Measurements from ENCODE around the gene FARS2.

Gene FARS2

DNA sequence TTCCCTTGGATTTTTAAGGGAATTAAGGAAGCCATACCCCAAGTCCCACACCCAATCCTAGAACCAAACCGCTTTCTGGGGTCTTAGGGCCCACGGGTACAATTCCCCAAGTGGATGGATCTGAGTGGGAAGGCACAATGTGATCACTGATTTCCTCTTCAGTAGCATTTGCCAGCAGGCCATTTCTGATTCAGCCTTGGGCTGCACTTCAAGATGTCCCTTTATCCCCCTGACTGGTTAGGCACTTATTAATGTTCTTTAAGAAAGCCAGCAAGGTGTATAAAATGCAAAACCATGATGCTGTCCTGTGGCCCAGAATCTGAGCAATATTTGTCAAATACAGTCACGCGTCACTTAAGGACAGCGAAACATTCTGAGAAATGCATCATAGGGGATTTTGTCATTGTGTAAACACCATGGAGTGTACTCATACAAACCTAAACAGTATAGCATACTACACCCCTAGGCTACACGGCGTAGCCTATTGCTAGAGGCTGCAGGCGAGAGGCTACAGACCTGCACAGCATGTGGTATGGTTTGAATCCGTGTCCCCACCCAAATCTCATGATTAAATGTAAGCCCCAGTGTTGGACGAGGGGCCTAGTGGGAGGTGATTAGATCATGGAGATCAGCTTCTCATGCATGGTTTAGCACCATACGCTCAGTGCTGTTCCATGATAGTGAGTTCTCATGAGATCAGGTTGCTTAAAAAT is 511.3 kb downstream of the FARS2 start:
- Histone ChIP-seq H3K27ac (ENCODE audit: low read depth in 2 of 2, low read length in 2 of 2) (no peak overlapping the region), H3K9ac (ENCODE audit: low read depth in 1 of 2, low read length in 2 of 2) (no peak overlapping the region), H3K4me3 (ENCODE audit: low read length in 2 of 2) (no peak overlapping the region), H3K9me3 (ENCODE audit: control insufficient read depth in 2 of 2, low read length in 2 of 2) (no peaks in the 10 kb centered on the region), H3K4me1 (ENCODE audit: control insufficient read depth in 2 of 2, insufficient read depth in 2 of 2, low read length in 2 of 2) (no peaks in the 10 kb centered on the region), H3K36me3 (ENCODE audit: control insufficient read depth in 2 of 2, insufficient read depth in 2 of 2, low read length in 2 of 2) (no peaks in the 10 kb centered on the region), H3K27me3 (ENCODE audit: control insufficient read depth in 2 of 2, insufficient read depth in 2 of 2, low read length in 2 of 2) (no peaks in the 10 kb centered on the region)

DNA sequence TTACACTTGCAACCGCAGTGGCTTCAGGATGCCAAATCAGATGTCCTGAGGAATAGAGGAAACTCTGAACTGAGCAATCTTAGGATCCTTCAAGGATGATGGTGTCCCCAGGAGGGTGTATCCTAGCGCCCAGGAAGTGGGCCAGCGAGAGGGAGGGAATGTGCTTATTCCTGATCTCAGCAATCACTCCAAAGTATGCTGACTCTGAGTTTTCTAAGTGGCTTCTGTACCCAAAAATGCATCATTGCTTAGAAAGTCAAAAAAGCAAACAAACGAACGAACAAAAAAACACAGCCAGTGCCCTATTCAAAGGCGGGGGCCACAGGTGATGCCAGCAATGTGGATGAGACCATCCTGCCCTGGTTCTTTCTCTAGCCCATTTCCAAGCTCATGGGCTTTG is 514.8 kb downstream of the FARS2 start:
- H3K9ac ChIP-seq (ENCODE audit: low read depth in 1 of 2, low read length in 2 of 2): no peak overlapping the region
- no peaks in the 10 kb centered on the region for H3K27me3 ChIP-seq (ENCODE audit: control insufficient read depth in 2 of 2, insufficient read depth in 2 of 2, low read length in 2 of 2)
- H3K9me3 ChIP-seq (ENCODE audit: control insufficient read depth in 2 of 2, low read length in 2 of 2): no peaks in the 10 kb centered on the region
- H3K4me1 ChIP-seq (ENCODE audit: control insufficient read depth in 2 of 2, insufficient read depth in 2 of 2, low read length in 2 of 2): no peaks in the 10 kb centered on the region
- no peak overlapping the region for H3K27ac ChIP-seq (ENCODE audit: low read depth in 2 of 2, low read length in 2 of 2)
- H3K4me3 ChIP-seq (ENCODE audit: low read length in 2 of 2): no peak overlapping the region
- H3K36me3 ChIP-seq (ENCODE audit: control insufficient read depth in 2 of 2, insufficient read depth in 2 of 2, low read length in 2 of 2): no peaks in the 10 kb centered on the region

DNA sequence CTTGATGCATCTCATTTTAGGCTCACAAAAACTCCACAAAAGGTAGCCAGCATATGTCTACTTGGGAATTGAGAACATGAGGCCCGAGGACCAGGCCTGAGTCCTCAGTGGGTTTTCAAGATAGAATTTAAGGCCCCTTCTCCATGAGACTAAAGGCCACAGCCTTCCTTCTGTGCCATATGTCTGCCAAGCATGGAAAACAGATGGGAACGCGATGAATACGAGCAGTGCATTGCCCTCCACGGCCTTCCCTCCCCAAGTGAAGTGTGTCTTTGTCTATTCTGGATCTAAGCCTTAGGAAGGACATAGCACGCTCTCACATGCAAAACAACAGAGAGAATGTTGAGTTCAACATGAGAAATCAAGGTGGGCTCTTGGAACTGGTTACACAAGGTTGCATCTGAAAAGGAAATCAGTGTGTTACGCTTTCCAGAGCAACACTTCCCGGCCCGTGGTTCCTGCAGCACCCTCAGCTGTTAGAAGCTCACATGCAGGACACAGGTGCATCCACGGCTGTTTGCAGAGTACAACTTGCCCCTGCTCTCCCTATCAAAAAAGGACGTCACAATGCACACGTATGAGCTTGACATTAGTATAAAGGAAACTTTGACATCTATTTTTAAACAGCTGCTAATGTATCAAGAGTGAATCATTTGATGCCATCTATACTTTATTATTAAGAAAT is 515.5 kb downstream of the FARS2 start:
- H3K9me3 ChIP-seq (ENCODE audit: control insufficient read depth in 2 of 2, low read length in 2 of 2): no peaks in the 10 kb centered on the region
- no peaks in the 10 kb centered on the region for H3K27me3 ChIP-seq (ENCODE audit: control insufficient read depth in 2 of 2, insufficient read depth in 2 of 2, low read length in 2 of 2)
- peaks cover under 1 to 2% of the 10 kb centered on the region in 2 donors for H3K4me1 ChIP-seq (ENCODE audit: control insufficient read depth in 2 of 2, insufficient read depth in 2 of 2, low read length in 2 of 2)
- no peak overlapping the region for H3K4me3 ChIP-seq (ENCODE audit: low read length in 2 of 2)
- H3K27ac ChIP-seq (ENCODE audit: low read depth in 2 of 2, low read length in 2 of 2): no peak overlapping the region
- no peaks in the 10 kb centered on the region for H3K36me3 ChIP-seq (ENCODE audit: control insufficient read depth in 2 of 2, insufficient read depth in 2 of 2, low read length in 2 of 2)
- H3K9ac ChIP-seq (ENCODE audit: low read depth in 1 of 2, low read length in 2 of 2): no peak overlapping the region

DNA sequence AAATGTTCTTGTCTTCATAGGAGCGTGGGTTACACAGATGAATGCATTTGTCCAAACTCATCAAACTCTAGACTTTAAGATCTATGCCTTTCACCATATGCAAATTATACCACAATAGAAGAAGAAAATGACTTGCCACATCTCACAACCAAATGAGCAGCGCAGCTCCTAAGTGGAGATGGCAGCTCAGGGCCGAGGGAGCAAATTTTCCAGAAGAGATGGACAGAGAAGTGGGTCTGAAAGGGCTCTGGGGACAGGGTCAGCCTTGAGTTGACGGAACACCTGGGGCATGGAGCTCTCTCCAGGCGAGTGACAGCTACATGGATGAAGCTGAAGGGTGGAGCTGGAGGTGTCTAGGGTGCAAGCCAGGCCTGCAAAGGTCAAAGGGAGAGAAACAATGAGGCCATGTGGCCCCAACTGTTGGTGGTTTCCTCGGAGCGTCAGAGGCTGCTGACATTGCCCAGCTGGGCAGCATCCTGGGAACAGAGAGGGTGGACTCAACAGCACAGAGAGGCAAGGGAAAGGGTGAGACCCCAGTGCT is 517.1 kb downstream of the FARS2 start:
- Histone ChIP-seq H3K4me1 (ENCODE audit: control insufficient read depth in 2 of 2, insufficient read depth in 2 of 2, low read length in 2 of 2) (peaks cover 13 to 15% of the 10 kb centered on the region in 2 donors), H3K36me3 (ENCODE audit: control insufficient read depth in 2 of 2, insufficient read depth in 2 of 2, low read length in 2 of 2) (no peaks in the 10 kb centered on the region), H3K4me3 (ENCODE audit: low read length in 2 of 2) (no peak overlapping the region), H3K27me3 (ENCODE audit: control insufficient read depth in 2 of 2, insufficient read depth in 2 of 2, low read length in 2 of 2) (no peaks in the 10 kb centered on the region), H3K9ac (ENCODE audit: low read depth in 1 of 2, low read length in 2 of 2) (no peak overlapping the region), H3K27ac (ENCODE audit: low read depth in 2 of 2, low read length in 2 of 2) (no peak overlapping the region), H3K9me3 (ENCODE audit: control insufficient read depth in 2 of 2, low read length in 2 of 2) (no peaks in the 10 kb centered on the region)

DNA sequence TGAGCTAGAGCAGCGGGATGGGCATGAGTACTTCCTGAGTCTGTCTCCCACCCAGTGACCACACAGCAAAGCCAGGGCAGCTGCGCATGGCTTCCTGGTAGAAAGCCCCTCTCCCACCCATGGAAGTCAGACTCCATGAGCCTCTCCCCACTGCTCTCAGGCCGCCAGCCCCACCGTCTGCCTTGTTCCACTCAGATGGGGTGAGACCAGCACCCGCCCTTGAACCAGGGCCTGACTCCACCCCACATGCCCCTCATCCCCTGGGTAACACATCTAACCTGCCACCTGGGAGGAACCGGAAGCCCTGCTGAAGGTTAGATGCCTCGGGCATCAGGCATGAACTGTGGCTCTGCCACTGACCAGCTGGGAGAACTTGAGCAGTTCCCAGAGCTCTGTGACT is 517.6 kb downstream of the FARS2 start:
- no peaks in the 10 kb centered on the region for H3K36me3 ChIP-seq (ENCODE audit: control insufficient read depth in 2 of 2, insufficient read depth in 2 of 2, low read length in 2 of 2)
- peaks cover 18 to 21% of the 10 kb centered on the region in 2 donors for H3K4me1 ChIP-seq (ENCODE audit: control insufficient read depth in 2 of 2, insufficient read depth in 2 of 2, low read length in 2 of 2)
- no peaks in the 10 kb centered on the region for H3K27me3 ChIP-seq (ENCODE audit: control insufficient read depth in 2 of 2, insufficient read depth in 2 of 2, low read length in 2 of 2)
- no peaks in the 10 kb centered on the region for H3K9me3 ChIP-seq (ENCODE audit: control insufficient read depth in 2 of 2, low read length in 2 of 2)
- H3K4me3 ChIP-seq (ENCODE audit: low read length in 2 of 2): no peak overlapping the region
- H3K9ac ChIP-seq (ENCODE audit: low read depth in 1 of 2, low read length in 2 of 2): no peak overlapping the region
- no peak overlapping the region for H3K27ac ChIP-seq (ENCODE audit: low read depth in 2 of 2, low read length in 2 of 2)

DNA sequence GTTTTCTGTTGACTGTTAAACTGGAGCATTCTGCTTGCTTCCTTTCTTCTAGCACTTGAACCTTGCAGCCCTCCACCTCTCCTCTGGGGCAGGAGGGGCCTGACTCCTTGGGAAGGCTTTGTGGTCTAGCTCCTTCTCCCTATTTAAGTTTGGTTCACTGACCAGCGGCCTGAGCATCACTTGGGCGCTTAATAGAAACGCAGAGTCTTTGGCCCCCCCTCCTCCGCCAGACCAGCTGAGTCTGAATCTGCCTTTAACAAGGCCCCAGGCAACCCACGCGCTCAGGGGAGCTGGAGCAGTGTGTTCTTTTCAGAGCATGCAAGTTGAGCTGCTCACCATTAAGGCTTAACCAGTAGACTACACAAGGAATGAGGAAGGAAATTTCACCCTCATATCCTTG is 519.7 kb downstream of the FARS2 start:
- H3K4me3 ChIP-seq (ENCODE audit: low read length in 2 of 2): no peak overlapping the region
- H3K27ac ChIP-seq (ENCODE audit: low read depth in 2 of 2, low read length in 2 of 2): no peak overlapping the region
- no peaks in the 10 kb centered on the region for H3K27me3 ChIP-seq (ENCODE audit: control insufficient read depth in 2 of 2, insufficient read depth in 2 of 2, low read length in 2 of 2)
- no peak overlapping the region for H3K9ac ChIP-seq (ENCODE audit: low read depth in 1 of 2, low read length in 2 of 2)
- peaks cover 18 to 22% of the 10 kb centered on the region in 2 donors for H3K4me1 ChIP-seq (ENCODE audit: control insufficient read depth in 2 of 2, insufficient read depth in 2 of 2, low read length in 2 of 2)
- H3K36me3 ChIP-seq (ENCODE audit: control insufficient read depth in 2 of 2, insufficient read depth in 2 of 2, low read length in 2 of 2): no peaks in the 10 kb centered on the region
- H3K9me3 ChIP-seq (ENCODE audit: control insufficient read depth in 2 of 2, low read length in 2 of 2): no peaks in the 10 kb centered on the region

DNA sequence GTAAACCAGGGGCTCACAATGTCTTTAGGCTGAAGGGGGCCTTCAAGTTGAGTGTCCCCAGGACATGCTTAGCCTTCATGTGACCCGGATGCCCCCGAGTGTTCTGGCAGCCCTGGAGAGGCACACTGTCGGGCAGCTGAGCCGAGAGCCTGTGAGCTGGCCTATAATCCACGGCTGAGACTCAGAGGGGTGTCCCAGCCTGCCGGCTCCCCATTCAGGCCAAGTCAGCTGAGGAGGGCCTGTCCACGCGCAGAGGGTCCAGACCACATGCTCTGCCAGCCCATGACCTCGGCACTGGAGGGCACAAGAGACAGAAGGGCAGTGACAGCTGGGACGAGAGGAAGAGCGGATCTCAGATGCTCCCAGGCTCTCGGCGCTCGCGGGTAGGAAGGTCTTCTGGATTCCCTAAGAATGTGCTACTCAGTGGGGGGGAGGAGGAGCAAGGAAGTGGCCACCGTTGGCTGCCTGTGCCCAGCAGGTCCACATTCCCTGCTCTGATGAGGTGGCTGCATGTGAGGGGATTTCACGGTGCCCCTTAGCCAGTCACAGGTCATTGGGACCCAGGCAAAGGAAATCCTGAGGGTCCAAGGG is 520.7 kb downstream of the FARS2 start:
- Histone ChIP-seq H3K27ac (ENCODE audit: low read depth in 2 of 2, low read length in 2 of 2) (peak overlapping the region; percentile 71 to 94), H3K4me3 (ENCODE audit: low read length in 2 of 2) (no peak overlapping the region), H3K9ac (ENCODE audit: low read depth in 1 of 2, low read length in 2 of 2) (no peak overlapping the region), H3K4me1 (ENCODE audit: control insufficient read depth in 2 of 2, insufficient read depth in 2 of 2, low read length in 2 of 2) (peaks cover 18 to 22% of the 10 kb centered on the region in 2 donors), H3K36me3 (ENCODE audit: control insufficient read depth in 2 of 2, insufficient read depth in 2 of 2, low read length in 2 of 2) (no peaks in the 10 kb centered on the region), H3K9me3 (ENCODE audit: control insufficient read depth in 2 of 2, low read length in 2 of 2) (no peaks in the 10 kb centered on the region), H3K27me3 (ENCODE audit: control insufficient read depth in 2 of 2, insufficient read depth in 2 of 2, low read length in 2 of 2) (no peaks in the 10 kb centered on the region)

DNA sequence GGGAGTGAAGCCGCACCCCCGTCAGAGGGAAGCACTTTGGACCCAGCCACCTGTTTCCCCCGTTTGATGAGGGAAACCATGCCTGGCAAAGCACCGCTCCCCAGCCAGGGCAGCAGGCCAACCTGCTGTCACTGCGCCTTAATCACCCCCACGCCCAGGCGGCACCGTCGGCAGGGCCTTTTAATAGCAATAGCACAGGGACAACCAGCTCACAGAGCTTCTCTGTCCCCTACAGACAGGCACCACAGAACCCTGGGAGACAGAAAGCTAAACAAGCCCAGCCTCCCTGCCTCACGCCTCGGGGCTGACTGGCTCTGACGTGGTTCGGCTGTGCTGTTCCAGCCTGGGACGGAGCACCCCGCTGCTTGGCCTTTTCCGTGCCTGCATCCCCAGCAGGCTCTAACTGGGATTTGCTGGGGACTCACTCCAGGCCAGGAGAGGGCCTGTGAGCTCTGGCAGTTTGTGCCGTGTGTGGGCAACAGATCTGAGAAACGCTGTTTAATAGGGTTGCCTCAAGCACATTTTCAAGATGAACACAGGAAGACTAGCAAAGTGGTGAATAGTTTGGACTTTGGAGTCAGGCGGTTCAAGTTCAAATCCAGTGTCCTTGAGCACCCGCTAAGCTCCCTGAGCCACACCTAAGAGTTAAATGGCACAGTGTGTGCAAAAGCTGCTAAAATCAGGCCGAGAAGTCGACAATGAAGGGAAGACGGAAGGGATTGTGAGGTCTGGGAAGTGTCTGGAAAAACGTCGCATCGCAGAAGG is 521.7 kb downstream of the FARS2 start:
- peak overlapping the region; percentile 49 to 53 for H3K9ac ChIP-seq (ENCODE audit: low read depth in 1 of 2, low read length in 2 of 2)
- H3K27me3 ChIP-seq (ENCODE audit: control insufficient read depth in 2 of 2, insufficient read depth in 2 of 2, low read length in 2 of 2): no peaks in the 10 kb centered on the region
- H3K27ac ChIP-seq (ENCODE audit: low read depth in 2 of 2, low read length in 2 of 2): peak overlapping the region; percentile 94 to 96
- H3K9me3 ChIP-seq (ENCODE audit: control insufficient read depth in 2 of 2, low read length in 2 of 2): no peaks in the 10 kb centered on the region
- H3K4me1 ChIP-seq (ENCODE audit: control insufficient read depth in 2 of 2, insufficient read depth in 2 of 2, low read length in 2 of 2): peaks cover 18 to 22% of the 10 kb centered on the region in 2 donors
- H3K4me3 ChIP-seq (ENCODE audit: low read length in 2 of 2): peak overlapping the region; percentile 17 to 42
- H3K36me3 ChIP-seq (ENCODE audit: control insufficient read depth in 2 of 2, insufficient read depth in 2 of 2, low read length in 2 of 2): no peaks in the 10 kb centered on the region

DNA sequence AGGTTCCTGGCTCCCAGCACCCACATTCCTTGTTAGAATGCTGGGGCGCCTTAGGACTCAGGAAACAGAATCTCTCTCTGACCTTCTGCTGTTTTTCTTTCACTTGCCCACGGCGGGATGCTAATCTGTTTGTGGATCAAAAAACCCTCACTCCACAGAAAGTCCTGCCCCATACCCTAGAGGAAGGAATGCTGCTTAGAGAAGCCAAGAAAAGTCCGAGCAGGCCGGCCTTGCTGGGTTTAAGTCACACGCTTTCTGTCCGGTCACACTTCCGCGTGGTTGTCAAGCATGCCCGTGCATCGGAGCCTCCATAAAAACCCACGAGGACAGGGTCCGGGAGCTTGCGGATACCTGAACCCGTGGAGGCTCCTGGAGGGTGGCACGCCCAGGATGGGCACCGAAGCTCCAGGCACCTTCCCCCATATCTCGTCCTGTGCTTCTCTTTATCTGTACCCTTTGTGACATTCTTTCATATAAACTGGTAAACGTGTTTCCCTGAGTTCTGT is 522.3 kb downstream of the FARS2 start:
- H3K4me3 ChIP-seq (ENCODE audit: low read length in 2 of 2): peak overlapping the region in 1 of 2 donors; percentile 17
- peak overlapping the region; percentile 94 to 96 for H3K27ac ChIP-seq (ENCODE audit: low read depth in 2 of 2, low read length in 2 of 2)
- H3K9ac ChIP-seq (ENCODE audit: low read depth in 1 of 2, low read length in 2 of 2): peak overlapping the region; percentile 49 to 53
- no peaks in the 10 kb centered on the region for H3K36me3 ChIP-seq (ENCODE audit: control insufficient read depth in 2 of 2, insufficient read depth in 2 of 2, low read length in 2 of 2)
- H3K27me3 ChIP-seq (ENCODE audit: control insufficient read depth in 2 of 2, insufficient read depth in 2 of 2, low read length in 2 of 2): no peaks in the 10 kb centered on the region
- peaks cover 18 to 22% of the 10 kb centered on the region in 2 donors for H3K4me1 ChIP-seq (ENCODE audit: control insufficient read depth in 2 of 2, insufficient read depth in 2 of 2, low read length in 2 of 2)
- H3K9me3 ChIP-seq (ENCODE audit: control insufficient read depth in 2 of 2, low read length in 2 of 2): no peaks in the 10 kb centered on the region

Data from mucosa of rectum (tissue), 2 donors.